Loucy (cell line): ENCODE data around the gene TRABD2B.

Experiments used
- CTCF ChIP-seq: fragments of 200-600 bp; sonication (generic); conservative IDR thresholded peaks from 2 replicates; pipeline ENCODE4 v1.5.1; 2014; ENCODE audit warnings: mild to moderate bottlenecking, antibody characterized with exemption, low read length
- EZH2phosphoT487 ChIP-seq: fragments of 200-600 bp; IDR thresholded peaks from 2 replicates; pipeline ENCODE4 v1.6.1; 2018; ENCODE audit warnings: antibody characterized with exemption, mild to moderate bottlenecking, moderate library complexity, borderline replicate concordance

GRCh38 chr1:48025076-48025475, 27.9 kb upstream of the TRABD2B start:
- TF ChIP-seq CTCF (no peak), EZH2phosphoT487 (no peak)
